ENCODE data around the gene TTC7B.

- TF ChIP-seq, protein P1, sequence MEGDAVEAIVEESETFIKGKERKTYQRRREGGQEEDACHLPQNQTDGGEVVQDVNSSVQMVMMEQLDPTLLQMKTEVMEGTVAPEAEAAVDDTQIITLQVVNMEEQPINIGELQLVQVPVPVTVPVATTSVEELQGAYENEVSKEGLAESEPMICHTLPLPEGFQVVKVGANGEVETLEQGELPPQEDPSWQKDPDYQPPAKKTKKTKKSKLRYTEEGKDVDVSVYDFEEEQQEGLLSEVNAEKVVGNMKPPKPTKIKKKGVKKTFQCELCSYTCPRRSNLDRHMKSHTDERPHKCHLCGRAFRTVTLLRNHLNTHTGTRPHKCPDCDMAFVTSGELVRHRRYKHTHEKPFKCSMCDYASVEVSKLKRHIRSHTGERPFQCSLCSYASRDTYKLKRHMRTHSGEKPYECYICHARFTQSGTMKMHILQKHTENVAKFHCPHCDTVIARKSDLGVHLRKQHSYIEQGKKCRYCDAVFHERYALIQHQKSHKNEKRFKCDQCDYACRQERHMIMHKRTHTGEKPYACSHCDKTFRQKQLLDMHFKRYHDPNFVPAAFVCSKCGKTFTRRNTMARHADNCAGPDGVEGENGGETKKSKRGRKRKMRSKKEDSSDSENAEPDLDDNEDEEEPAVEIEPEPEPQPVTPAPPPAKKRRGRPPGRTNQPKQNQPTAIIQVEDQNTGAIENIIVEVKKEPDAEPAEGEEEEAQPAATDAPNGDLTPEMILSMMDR (IDR thresholded peaks at IDR 0.05): no peak
- TF ChIP-seq EZH2 (IDR thresholded peaks at IDR 0.05; ENCODE audit: borderline replicate concordance, insufficient read depth, low read depth, low read length, poor library complexity, severe bottlenecking): no peak
Measured at GRCh38 chr14:90731487-90731886, 84.7 kb downstream of the TTC7B start.
